Stimulated activated CD4-positive, alpha-beta T cell treated with anti-CD3 and anti-CD28 coated beads, Interleukin-12 subunit alpha, Interleukin-12 subunit beta, amount 100 ng/mL, for 4 hours (primary cell): ENCODE measurements around the gene TNNI2.
"Not testable (repeated sequence)": the region's sequence is repeated elsewhere in the genome, so short reads cannot be mapped to it uniquely, and the experiment has no call there.

Experiments used
- DNase-seq: peaks from one replicate; pipeline ENCODE4 v3.0.0-alpha.2; 2020

TNNI2 gene

DNA sequence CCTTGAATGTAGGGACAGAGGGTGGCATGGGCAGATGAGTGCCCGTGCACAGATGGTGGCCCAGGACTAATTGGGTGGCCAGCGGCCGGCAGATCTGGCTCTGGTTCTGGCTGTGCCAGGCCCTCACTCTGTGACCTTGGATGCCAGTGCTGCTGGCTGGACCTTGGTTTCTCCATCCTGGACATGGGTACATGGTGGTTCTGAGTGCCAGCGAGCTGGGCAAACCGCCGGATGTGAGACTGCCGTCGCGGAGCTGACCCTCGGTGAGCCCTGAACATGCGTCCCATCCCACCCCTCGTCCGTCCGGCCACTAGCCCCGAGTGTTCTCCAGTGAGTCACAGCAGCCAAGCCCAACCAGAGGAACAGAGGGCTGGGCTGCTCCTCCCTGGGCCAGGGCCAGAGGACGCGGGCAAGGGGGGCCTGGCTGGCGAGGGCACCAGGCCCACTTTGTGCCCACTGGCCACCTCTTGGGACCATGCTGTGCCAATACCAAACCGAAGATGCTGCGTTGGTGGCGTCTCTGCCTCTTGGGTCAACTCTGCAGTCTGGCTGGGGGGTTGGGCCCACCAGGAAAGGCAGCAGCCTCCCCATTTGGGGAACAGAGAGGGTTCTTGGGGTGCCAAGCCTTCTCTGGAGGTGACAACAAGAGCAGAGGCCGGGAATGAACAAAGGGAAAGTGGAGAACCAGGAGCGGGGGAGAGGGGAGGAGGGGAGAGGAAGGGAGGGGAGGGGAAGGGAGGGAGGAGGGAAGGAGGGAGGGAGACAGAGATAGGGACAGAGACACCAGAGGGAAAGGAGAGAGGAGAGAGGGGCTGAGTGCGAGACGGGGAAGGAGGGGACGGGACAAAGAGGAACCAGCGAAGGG lies 24.8 kb downstream of the TNNI2 start:
- DNase-seq: no peak

DNA sequence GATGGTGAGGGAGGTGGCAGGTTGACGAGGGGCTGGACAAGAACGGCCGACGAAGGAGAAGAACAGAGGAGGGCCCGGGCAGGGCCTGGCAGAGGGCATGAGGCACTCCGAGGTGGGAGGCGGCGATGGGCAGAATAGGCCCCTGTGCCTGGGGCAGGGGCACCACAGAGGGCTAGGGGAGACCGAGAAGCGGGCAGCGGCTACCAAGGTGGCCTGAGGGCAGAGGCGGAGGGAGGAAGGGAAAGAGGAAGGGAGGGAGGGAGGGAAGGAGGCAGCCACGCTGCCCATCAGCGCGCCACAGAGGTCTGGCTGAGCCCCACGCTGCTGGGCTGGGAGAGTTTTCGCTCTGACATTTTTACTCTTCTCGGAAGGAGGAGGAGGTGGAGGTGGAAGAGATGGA lies 25.4 kb downstream of the TNNI2 start:
- DNase-seq: no peak

DNA sequence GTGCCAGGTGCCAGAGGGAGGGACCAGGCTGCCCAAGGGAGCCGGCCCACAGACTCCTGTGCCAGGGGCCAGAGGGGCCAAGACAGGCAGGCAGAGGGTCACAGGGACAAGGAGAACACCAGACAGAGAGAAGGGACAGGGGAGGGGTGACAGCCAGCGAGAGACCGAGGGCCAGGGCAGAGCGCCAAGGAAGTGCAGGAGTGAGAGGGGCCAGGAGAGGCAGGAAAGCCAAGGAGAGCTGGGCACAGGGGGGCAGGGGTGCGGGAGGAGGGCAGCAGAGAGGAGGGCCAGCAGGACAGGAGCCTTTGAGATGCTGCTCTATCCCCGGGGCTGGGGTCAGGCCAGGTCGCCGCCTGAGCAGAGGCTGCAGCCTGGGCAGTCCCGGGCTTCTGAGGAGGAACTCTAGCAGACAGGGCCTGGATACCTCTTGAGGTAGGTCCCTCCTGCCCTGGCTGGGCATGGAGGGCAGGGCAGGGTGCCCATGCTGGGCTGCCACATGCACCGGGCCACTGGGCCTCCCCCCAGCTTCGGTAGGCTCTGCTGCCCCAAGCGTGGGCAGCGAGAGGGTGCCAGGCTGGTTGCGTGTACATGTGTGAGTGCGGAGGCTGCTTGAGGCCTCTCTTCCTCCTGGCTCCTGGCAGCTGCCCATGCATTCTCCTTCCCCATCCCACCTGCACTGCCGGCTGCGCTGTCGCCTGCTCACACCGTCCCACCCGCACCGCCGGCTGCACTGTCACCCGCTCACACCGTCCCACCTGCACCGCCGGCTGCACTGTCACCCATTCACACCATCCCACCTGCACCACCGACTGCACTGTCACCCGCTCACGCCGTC lies 26.3 kb downstream of the TNNI2 start:
- no peak for DNase-seq

DNA sequence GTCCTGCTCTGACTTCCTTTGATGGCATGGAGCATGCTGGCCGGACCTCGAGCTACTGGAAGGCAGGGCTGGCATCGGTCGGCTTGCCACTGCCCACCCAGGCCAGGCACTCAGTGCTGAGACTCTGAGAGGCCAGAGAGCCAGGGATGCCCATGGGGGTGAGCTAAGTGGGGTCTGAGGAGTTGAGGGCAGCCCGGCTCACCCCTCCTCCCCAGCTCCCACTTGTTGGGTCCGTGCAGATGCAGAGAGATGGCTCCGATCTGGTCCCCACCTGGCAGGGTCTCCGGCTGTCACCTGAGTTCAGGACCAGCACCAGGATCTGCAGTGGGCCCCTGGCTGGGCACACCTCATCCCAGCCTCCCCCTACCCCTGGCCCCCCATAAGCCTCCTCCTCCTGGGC lies 27.4 kb downstream of the TNNI2 start:
- DNase-seq: no peak

DNA sequence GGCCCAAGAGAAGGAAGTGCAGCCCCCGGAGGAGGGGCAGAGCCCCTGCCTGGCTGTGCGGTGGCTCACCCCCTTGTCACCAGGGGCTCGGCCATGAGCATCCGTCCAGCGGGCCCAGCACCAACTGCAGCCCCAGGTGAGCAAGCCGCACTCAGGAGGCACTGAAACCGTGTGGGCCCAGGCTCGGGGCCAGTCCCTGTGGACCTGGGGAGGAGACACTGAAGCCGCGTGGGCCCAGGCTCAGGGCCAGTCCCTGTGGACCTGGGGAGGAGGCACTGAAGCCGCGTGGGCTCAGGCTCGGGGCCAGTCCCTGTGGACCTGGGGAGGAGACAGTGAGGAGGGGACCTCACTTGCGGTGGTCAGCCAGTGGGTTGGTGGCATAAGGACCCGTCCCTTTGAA lies 28.0 kb downstream of the TNNI2 start:
- no peak for DNase-seq

DNA sequence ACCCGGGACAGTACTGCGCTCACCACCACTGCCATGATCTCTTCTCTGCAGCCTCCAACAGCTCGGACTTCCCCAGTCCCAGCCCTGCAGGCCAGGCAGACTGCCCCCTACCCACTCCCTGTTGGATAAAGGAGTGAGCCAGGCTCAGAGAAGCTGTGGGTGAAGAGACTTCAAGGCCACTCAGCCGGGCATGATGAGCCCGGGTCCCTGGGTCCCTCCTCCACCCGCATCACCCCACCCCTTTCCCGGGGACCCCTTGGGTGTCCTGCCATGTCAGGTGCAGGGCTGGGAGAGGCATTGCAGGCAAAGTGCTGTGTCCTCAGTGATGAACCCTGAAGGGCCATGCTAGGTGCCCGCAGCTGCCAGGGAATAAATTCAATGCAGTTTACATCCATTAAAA lies 28.6 kb downstream of the TNNI2 start:
- DNase-seq: no peak

DNA sequence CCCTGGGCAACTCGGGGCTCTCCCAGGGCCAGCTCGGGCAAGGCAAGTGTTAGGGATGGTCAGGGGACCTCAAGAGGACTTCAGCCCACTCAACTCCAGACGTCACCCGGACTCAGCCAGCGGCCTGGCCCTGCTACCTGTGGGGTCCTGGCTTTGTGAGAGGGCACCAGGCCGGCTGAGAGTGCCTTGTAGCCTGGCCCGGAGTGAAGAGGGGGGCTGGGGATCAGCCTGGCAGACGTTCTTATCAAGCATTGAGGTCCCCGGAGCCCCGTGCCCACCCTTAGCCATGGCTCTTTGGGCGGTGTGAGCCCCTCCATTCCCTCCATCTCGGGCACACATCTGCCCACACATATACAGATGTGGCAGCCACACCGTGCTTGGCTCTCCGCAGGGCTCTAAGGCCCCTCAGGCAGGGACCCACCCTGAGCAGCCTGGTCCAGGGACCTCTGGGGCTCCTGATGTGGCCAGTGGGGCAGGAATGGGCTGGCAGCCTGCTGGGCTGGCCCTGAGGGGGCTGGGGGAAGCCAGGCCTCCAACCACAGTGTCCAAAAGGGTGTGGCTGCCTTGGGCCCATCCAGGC lies 29.4 kb downstream of the TNNI2 start:
- no peak for DNase-seq

- DNase-seq: no peak
Observed at GRCh38 chr11:1868636-1869291, 30.0 kb downstream of the TNNI2 start.

GRCh38 chr11:1869427-1870325 lies 30.9 kb downstream of the TNNI2 start:
- DNase-seq: no peak

DNA sequence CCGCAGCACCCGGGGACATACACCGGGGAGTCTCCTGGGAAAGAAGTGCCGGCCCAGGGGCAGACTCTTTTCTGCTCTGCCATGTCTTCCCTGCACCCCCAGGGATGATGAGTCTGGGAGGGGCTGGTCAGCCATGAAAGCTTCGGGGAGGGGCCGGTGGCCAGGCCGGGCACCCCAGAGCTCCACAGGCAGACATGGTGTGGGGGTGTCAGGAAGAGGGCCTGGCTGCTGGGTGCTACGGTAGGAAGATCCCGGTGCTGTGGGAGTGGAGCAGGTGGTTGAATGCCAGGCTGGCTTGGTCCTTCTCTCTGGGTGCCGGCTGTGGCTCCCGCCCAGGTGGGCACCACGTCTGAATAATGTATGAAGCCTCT lies 31.5 kb downstream of the TNNI2 start:
- DNase-seq: no peak

GRCh38 chr11:1870721-1871466 lies 32.1 kb downstream of the TNNI2 start:
- DNase-seq: no peak

GRCh38 chr11:1871531-1871930 lies 32.8 kb downstream of the TNNI2 start:
- DNase-seq: no peak

DNA sequence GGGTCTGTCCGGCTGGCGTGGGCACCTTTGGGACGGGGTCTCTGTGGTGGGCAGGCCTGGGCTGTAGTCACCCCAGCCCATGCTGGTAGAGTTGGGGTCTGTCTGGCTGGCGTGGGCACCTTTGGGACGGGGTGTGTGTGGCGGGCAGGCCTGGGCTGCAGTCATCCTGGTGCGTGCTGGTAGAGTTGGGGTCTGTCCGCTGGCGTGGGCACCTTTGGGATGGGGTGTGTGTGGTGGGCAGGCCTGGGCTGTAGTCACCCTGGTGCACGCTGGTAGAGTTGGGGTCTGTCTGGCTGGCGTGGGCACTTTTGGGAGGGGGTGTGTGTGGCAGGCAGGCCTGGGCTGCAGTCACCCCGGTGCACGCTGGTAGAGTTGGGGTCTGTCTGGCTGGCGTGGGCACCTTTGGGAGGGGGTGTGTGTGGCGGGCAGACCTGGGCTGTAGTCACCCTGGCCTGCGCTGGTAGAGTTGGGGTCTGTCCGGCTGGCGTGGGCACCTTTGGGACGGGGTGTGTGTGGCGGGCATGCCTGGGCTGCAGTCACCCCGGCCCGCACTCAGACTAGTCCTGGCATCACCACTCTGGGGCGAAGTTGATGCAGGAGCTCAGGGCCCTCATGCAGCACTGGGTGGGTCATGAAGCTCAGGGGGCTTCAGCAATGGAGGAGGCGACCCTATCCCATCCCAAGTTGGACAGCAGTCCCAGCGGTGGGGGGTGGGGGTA lies 33.6 kb downstream of the TNNI2 start:
- DNase-seq: no peak

DNA sequence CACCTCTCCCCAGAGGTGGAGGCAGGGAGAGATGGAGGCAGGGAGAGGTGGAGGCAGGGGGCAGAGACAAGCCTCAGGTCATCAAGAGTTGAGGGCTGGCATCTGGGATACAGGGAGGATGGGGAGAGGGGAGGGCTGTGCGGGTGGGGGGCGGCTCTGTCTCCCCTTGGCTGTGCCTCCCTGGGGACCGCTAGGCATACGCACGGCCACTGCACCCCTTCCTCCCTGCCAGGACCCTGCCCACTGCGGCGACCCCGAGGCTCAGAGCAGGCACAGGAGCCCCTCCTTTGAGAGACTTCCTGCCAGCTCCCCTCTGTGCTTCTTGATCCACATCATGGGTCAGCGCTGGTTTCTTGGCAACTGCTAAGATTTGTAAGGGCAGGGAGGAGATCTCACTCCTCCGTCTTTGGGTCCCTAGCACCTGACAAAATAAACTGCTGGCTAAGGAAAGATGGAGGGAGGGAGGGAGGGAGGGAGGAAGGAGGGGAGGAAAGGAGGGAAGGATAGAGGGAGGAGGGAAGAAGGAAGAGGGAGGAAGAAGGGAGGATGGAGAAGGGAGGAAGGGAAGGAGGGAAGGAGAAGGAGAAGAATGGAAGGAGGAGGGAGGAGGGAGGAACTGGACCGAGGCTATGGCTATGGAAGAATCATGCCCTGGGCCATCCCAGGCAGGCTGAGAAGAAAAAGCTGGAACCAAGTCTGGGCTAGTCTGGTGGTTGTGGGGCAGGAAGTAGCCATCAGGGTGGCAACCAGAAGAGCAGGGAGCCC lies 34.4 kb downstream of the TNNI2 start:
- no peak for DNase-seq

- DNase-seq: not testable (repeated sequence)
Observed at GRCh38 chr11:1873813-1874150, 35.0 kb downstream of the TNNI2 start.

DNA sequence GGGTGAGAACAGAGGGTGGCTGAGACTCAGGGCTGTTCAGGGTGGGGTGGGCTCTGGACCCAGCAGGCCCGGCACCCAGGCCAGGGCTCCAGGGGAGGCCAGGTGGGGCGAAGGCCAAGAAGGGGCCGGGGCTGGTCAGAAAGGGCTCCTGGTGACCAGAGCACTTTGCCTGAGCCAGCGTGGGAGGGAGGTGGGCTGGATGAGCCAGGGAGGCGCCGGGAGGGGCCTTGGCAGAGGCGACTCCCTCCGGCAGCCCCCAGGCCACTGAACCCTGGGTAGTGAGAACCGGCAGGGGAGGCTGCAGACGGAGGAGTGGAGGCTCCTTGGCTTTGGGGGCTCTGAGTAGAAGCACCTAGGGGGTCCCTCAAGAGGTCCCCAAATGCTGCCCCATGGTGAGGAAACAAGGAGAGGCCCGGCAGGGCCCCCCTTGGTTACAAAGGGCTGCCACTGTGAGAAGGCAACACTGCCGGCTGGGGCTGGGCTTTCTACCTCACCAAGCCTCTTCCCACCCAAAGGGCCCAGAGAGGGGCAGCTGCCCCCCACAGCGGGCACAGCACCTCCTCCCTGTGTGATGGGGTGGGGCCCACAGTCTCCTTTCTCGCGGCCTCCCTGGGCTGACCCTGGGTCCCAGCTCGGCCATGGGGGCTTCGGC lies 35.8 kb downstream of the TNNI2 start:
- DNase-seq: not testable (repeated sequence)

- no peak for DNase-seq
Observed at GRCh38 chr11:1875093-1875850, 36.5 kb downstream of the TNNI2 start.

DNA sequence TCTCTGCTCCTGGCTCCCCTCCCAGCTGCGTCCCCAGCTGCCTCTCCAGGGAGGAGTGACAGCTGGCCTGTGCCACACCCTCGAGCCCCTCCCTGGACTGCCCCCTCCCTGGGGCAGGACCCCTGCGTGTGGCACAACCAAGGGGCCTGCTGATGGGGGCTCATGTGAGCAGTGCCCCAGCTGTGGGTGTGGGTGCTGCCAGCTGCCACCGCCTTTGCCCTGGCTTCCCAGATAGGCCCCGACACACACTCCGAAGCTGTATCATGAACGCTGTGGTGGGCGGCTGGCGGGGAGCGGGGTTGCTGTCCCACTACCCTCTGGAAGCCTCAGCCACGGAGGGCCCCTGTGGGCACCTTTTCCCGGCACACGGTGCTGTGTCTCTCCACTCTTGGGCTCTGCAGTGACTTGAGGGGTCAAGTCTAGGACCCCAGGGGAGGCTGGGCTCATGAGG lies 37.1 kb downstream of the TNNI2 start:
- not testable (repeated sequence) for DNase-seq
